HG02870 (cell line): ENCODE measurements around the gene ZNF668.
A peak's percentile ranks its signal among the peaks of the same experiment; 100 is the strongest.
"Not testable (repeated sequence)": the region's sequence is repeated elsewhere in the genome, so short reads cannot be mapped to it uniquely, and the experiment has no call there.

Source experiments
- ATAC-seq: cut with Tn5 transposase; IDR thresholded peaks from one replicate; pipeline ENCODE4 v1.9.1; 2021; ENCODE audit warnings: mild to moderate bottlenecking, moderate library complexity; ENCODE audit not compliant: unreplicated experiment

Gene ZNF668

GRCh38 chr16:31100876-31101641 lies 27.0 kb upstream of the ZNF668 start:
- ATAC-seq, result not testable (repeated sequence)

GRCh38 chr16:31099860-31100638 lies 26.0 kb upstream of the ZNF668 start:
- ATAC-seq, result no peak

- ATAC-seq, result peak; percentile 78
Observed at GRCh38 chr16:31094424-31095120, 20.5 kb upstream of the ZNF668 start, which contains the start of gene VKORC1. Gene VKORC1, minus strand, starts transcription at chr16:31094797. Its CDS starts 68 bp downstream, at chr16:31094729.

GRCh38 chr16:31094088-31094423 lies 20.0 kb upstream of the ZNF668 start:
- ATAC-seq, result no peak

- no peak for ATAC-seq
Observed at GRCh38 chr16:31093132-31093703, 19.2 kb upstream of the ZNF668 start.

- no peak for ATAC-seq
Observed at GRCh38 chr16:31092330-31092729, 18.3 kb upstream of the ZNF668 start.

- ATAC-seq, result no peak
Observed at GRCh38 chr16:31090540-31090939, 16.5 kb upstream of the ZNF668 start.

GRCh38 chr16:31089199-31089598 lies 15.2 kb upstream of the ZNF668 start:
- ATAC-seq, result no peak

GRCh38 chr16:31088459-31089183 lies 14.6 kb upstream of the ZNF668 start, which contains the start of gene PRSS53:
Gene PRSS53, minus strand, starts transcription at chr16:31088943. Its CDS starts 134 bp downstream, at chr16:31088809.
- ATAC-seq, result no peak

GRCh38 chr16:31087971-31088370 lies 13.9 kb upstream of the ZNF668 start:
- ATAC-seq, result no peak

GRCh38 chr16:31087481-31087880 lies 13.4 kb upstream of the ZNF668 start:
- no peak for ATAC-seq

- ATAC-seq, result no peak
Observed at GRCh38 chr16:31086629-31086906, 12.5 kb upstream of the ZNF668 start.

GRCh38 chr16:31085873-31086628 lies 12.0 kb upstream of the ZNF668 start:
- ATAC-seq, result no peak

GRCh38 chr16:31085411-31085810 lies 11.4 kb upstream of the ZNF668 start:
- ATAC-seq, result no peak

GRCh38 chr16:31084584-31085302 lies 10.7 kb upstream of the ZNF668 start:
- no peak for ATAC-seq

GRCh38 chr16:31083981-31084380 lies 9.9 kb upstream of the ZNF668 start:
- ATAC-seq, result no peak

- ATAC-seq, result no peak
Observed at GRCh38 chr16:31083556-31083955, 9.5 kb upstream of the ZNF668 start.

- ATAC-seq, result no peak
Observed at GRCh38 chr16:31083081-31083480, 9.0 kb upstream of the ZNF668 start.

GRCh38 chr16:31082368-31083045 lies 8.5 kb upstream of the ZNF668 start:
- ATAC-seq, result no peak
